ENCODE measurements around the gene ADAMTS3.

The ADAMTS3 gene

GRCh38 chr4:72286185-72286584 is 282.8 kb downstream of the ADAMTS3 start:
- DNase-seq, result no peak

- DNase-seq, result peak in 1 of 4 experiments; percentile 2
Measured at GRCh38 chr4:72283357-72283756, 285.7 kb downstream of the ADAMTS3 start.

DNA sequence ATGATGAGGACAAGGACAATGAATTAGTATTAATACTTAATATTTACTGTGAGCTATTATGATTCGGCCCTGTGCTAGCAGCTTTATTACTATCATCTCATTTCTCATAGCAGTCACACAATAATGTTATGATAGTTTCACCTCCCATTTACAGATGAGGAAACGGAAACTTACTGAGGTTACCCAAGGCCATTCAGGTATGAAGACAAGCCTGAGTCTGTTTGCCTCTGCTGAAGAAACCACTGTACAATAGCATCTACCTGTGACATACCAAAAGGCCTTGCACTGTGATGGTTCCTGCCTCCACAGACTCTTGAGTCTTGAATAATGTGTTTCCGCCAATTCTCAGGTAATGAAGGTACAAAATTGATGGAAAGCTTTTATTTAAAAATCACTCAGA is 288.8 kb downstream of the ADAMTS3 start:
- no peak for DNase-seq

DNA sequence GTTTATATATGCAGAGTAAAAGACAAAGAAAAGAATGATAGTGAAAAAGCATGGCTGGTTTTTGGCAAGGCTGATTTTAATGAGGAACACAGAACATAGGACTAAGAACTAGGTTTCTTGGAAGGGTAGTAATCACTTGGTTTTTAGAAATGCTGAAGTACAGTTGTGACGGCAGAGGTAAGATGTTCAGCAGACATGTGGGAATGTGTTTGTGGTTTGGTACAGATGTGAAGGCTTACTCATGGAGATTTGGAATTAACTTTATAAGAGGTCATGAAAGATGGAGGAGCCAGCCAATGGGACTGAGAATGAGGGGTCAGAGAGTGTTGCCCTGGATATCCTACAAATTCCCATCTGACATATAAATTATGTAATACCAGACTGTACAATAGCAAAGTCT is 293.6 kb downstream of the ADAMTS3 start:
- DNase-seq, result no peak

DNA sequence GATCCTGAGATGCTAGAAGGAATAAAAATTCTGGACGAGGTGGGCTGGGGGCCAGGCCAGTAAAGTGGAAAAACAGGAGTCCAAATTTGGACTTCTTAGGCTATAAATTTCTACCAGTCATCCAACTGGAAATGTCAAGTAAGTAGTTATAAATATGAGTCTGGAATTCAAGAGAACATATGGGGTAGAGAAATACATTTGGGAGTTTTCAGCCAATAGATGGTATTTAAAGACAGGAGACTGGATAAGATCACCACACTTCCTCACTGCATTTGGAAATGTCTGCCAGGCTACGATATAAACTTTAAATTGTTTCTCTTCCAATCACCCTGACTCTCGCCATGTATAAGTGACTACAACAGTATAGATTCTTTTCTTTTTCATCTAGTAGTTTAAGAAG is 294.8 kb downstream of the ADAMTS3 start:
- DNase-seq, result no peak

GRCh38 chr4:72255269-72255668 is 313.8 kb downstream of the ADAMTS3 start:
- no peak for DNase-seq

GRCh38 chr4:72243641-72244040 is 325.4 kb downstream of the ADAMTS3 start:
- DNase-seq, result peak in 2 of 4 experiments; percentile 1 to 9

DNA sequence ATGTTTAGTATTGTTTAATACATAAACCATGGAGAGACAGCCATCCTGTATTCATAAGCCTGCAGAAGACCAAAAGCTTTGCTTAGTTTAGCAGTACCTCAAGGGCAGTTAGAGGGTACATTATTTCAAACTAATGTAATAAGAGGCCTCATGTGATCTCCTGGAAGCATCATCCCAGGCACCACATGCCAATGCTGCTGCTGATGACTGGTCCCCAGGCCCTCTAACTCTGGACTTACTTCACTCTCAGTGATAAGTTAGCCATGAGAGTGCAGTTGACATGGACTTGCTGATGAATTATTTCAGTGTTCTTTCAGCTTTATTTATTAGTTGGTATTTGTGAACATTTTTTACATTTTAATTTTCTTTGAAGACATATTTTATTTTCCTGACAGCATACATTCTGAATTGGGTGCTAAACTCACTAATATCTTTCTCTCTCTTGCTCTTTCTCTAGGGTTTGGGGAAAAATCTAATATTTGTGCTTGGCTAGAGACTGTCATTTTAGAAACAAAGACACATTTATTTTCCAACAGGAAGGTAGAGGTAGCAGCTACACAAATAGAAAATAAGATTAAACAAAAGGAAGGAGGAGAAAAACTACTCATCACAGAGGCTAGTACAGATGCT is 329.4 kb downstream of the ADAMTS3 start:
- no peak for DNase-seq

Measured in suppressor macrophage (primary cell).